OCI-LY3 (cell line): ENCODE data around the gene CHD9.
"Not testable (repeated sequence)": the region's sequence is repeated elsewhere in the genome, so short reads cannot be mapped to it uniquely, and the experiment has no call there.

ENCODE experiments used
- H2AFZ ChIP-seq: fragments of 200-600, 300-600 bp; shearing (Covaris generic); 2 replicates; pipeline ENCODE4 v1.6.0; 2014; ENCODE audit warnings: antibody characterized with exemption, low read depth, low read length
- H3K27ac ChIP-seq: fragments of 200-600, 300-600 bp; sonication (generic); 2 replicates; pipeline ENCODE4 v1.5.1; 2014; ENCODE audit warnings: mild to moderate bottlenecking, low read length, moderate library complexity, mixed read lengths
- H3K27me3 ChIP-seq: fragments of 200-600, 300-600 bp; sonication (generic); 2 replicates; pipeline ENCODE4 v1.6.1; 2014; ENCODE audit warnings: low read depth, low read length, mixed read lengths
- H3K36me3 ChIP-seq: fragments of 200-600, 300-600 bp; sonication (generic); replicated peaks from 2 replicates; pipeline ENCODE3; 2014; ENCODE audit warnings: low read depth, low read length, mixed read lengths
- H3K4me1 ChIP-seq: fragments of 300-600, 200-600 bp; sonication (generic); 2 replicates; pipeline ENCODE4 v1.6.1; 2014; ENCODE audit warnings: low read length, mixed read lengths
- H3K4me2 ChIP-seq: fragments of 200-600, 300-600 bp; sonication (generic); 2 replicates; pipeline ENCODE4 v1.6.1; 2014; ENCODE audit warnings: low read length, mixed read lengths
- H3K4me3 ChIP-seq: fragments of 300-600, 200-600 bp; sonication (generic); 2 replicates; pipeline ENCODE4 v1.5.1; 2014; ENCODE audit warnings: antibody characterized with exemption, mild to moderate bottlenecking, low read length, moderate library complexity
- H3K79me2 ChIP-seq: fragments of 300-600, 200-600 bp; shearing (Covaris generic); 2 replicates; pipeline ENCODE4 v1.6.1; 2014; ENCODE audit warnings: mild to moderate bottlenecking, low read length, mixed read lengths
- H3K9ac ChIP-seq: fragments of 300-600, 200-600 bp; shearing (Covaris generic); 2 replicates; pipeline ENCODE4 v1.6.0; 2014; ENCODE audit warnings: mild to moderate bottlenecking, low read length, moderate library complexity
- H3K9me3 ChIP-seq: fragments of 200-600, 300-600 bp; shearing (Covaris generic); 2 replicates; pipeline ENCODE4 v1.6.1; 2014; ENCODE audit warnings: low read length, mixed read lengths; ENCODE audit not compliant: insufficient read depth
- H4K20me1 ChIP-seq: fragments of 200-600, 300-600 bp; sonication (generic); 2 replicates; pipeline ENCODE4 v1.6.1; 2016; ENCODE audit warnings: low read length, mixed read lengths; ENCODE audit not compliant: insufficient read depth
- EZH2phosphoT487 ChIP-seq: fragments of 200-600 bp; shearing (Covaris generic); IDR thresholded peaks from 2 replicates; pipeline ENCODE4 v1.6.1; 2018; ENCODE audit warnings: antibody characterized with exemption, mixed run types, low read depth
- TF ChIP-seq, protein P1 (sequence below): fragments of 200-600, 300-600 bp; sonication (generic); IDR thresholded peaks from 2 replicates; pipeline ENCODE4 v1.5.1; 2014; ENCODE audit warnings: antibody characterized with exemption, low read length, low read depth

The CHD9 gene

DNA sequence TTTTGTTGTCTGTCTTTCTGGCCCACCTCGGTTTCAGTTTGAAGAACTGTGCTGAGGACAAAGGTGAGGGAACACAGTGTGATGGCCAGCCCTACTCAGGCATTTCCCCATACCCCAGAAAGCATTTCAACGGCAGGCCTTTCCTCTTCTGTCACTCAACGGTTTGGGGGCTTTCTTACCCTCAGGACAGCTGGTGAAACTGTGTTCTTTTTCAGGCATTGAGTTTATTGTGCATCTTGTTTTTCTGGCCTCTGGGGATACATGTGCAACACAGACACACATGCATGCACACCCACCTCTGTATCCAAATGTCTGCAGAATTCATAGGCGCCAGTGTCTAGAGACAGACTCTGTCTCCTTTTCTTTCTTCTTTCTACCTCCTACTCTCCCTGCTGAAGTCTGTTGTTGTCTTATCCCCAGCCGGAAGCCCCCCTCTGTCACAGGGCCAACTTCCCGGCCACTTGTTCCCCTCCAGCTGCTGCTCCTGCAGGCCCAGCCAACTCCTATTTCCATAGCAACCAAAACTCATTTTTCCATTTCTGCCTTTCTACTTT is 17.0 kb downstream of the CHD9 start:
- TF ChIP-seq, protein P1, sequence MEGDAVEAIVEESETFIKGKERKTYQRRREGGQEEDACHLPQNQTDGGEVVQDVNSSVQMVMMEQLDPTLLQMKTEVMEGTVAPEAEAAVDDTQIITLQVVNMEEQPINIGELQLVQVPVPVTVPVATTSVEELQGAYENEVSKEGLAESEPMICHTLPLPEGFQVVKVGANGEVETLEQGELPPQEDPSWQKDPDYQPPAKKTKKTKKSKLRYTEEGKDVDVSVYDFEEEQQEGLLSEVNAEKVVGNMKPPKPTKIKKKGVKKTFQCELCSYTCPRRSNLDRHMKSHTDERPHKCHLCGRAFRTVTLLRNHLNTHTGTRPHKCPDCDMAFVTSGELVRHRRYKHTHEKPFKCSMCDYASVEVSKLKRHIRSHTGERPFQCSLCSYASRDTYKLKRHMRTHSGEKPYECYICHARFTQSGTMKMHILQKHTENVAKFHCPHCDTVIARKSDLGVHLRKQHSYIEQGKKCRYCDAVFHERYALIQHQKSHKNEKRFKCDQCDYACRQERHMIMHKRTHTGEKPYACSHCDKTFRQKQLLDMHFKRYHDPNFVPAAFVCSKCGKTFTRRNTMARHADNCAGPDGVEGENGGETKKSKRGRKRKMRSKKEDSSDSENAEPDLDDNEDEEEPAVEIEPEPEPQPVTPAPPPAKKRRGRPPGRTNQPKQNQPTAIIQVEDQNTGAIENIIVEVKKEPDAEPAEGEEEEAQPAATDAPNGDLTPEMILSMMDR, result no peak
- TF ChIP-seq EZH2phosphoT487, result no peak
- peaks cover 79% of the 10 kb centered on the region for H3K79me2 ChIP-seq
- H3K36me3 ChIP-seq, result peaks cover 37% of the 10 kb centered on the region
- no peak overlapping the region for H3K4me3 ChIP-seq
- H3K4me1 ChIP-seq, result peaks cover 18% of the 10 kb centered on the region
- H3K27me3 ChIP-seq, result no peaks in the 10 kb centered on the region
- H3K27ac ChIP-seq, result no peak overlapping the region
- H2AFZ ChIP-seq, result no peak overlapping the region
- 0 out of 2 replicates have a peak, but pooled peaks cover 5% of the 10 kb centered on the region for H3K9me3 ChIP-seq
- H3K4me2 ChIP-seq, result no peak overlapping the region
- no peaks in the 10 kb centered on the region for H4K20me1 ChIP-seq
- no peak overlapping the region for H3K9ac ChIP-seq

DNA sequence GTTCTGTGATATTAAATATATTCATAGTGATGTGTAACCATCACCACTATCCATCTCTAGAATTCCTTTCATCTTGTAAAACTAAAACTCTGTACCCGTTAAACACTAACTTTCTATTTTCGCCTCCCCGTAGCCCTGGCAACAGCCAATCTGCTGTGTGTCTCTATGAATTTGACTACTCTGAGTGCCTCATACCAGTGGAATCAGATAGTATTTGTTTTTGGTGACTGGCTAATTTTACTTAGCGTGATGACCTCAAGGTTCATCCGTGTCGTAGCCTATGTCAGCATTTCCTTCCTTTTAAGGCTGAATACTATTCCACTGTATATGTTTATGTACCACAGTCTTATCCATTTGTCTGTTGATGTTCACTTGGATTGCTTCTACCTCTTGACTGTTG is 18.2 kb downstream of the CHD9 start:
- H3K36me3 ChIP-seq, result peaks cover 30% of the 10 kb centered on the region
- no peak overlapping the region for H3K4me3 ChIP-seq
- H3K27ac ChIP-seq, result no peak overlapping the region
- no peak overlapping the region for H3K4me2 ChIP-seq
- peaks cover 70% of the 10 kb centered on the region for H3K79me2 ChIP-seq
- H3K27me3 ChIP-seq, result no peaks in the 10 kb centered on the region
- no peak overlapping the region for H2AFZ ChIP-seq
- no peaks in the 10 kb centered on the region for H4K20me1 ChIP-seq
- no peak overlapping the region for H3K9ac ChIP-seq
- TF ChIP-seq EZH2phosphoT487, result no peak
- TF ChIP-seq, protein P1, result no peak
- H3K4me1 ChIP-seq, result peaks cover 7% of the 10 kb centered on the region
- H3K9me3 ChIP-seq, result 0 out of 2 replicates have a peak, but pooled peaks cover 5% of the 10 kb centered on the region

DNA sequence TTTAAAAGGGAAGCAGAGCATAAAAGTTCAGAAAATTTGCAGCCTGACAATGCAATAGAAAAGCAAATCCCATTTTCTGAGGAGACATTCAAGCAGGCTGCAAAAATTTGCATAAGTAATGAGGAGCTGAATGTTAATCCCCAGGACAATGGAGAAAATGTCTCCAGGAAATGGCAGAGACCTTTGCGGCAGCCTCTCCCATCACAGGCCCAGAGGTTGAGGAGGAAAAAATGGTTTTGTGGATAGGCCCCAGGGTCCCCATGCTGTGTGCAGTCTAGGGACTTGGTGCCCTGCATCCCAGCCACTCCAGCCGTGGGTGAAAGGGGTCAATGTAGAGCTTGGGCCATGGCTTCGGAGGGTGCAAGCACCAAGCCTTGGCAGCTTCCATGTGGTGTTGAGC is 19.5 kb downstream of the CHD9 start:
- H4K20me1 ChIP-seq, H3K4me1 ChIP-seq, H3K4me2 ChIP-seq, H3K9me3 ChIP-seq, H3K27ac ChIP-seq, H3K27me3 ChIP-seq, H2AFZ ChIP-seq, H3K9ac ChIP-seq, H3K4me3 ChIP-seq: not testable (repeated sequence)
- H3K79me2 ChIP-seq, result peaks cover 68% of the 10 kb centered on the region
- peaks cover 25% of the 10 kb centered on the region for H3K36me3 ChIP-seq

DNA sequence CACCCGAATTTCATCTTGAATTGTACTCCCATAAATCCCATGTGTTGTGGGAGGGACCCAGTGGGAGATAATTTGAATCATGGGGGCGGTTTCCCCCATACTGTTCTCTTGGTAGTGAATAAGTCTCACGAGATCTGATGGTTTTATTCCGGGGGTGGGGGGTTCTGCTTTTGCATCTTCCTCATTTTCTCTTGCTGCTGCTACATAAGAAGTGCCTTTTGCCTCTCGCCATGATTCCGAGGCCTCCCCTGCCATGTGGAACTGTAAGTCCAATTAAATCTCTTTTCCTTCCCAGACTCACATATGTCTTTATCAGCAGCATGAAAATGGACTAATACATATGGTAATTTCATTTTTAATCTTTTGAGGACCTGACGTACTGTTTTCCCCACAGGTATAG is 20.7 kb downstream of the CHD9 start:
- Histone ChIP-seq H3K36me3 (peaks cover 20% of the 10 kb centered on the region), H3K79me2 (peaks cover 68% of the 10 kb centered on the region)
- not testable (repeated sequence) for H3K27ac ChIP-seq, H4K20me1 ChIP-seq, H3K27me3 ChIP-seq, H3K9ac ChIP-seq, H3K4me3 ChIP-seq, H3K9me3 ChIP-seq, H2AFZ ChIP-seq, H3K4me2 ChIP-seq, H3K4me1 ChIP-seq

DNA sequence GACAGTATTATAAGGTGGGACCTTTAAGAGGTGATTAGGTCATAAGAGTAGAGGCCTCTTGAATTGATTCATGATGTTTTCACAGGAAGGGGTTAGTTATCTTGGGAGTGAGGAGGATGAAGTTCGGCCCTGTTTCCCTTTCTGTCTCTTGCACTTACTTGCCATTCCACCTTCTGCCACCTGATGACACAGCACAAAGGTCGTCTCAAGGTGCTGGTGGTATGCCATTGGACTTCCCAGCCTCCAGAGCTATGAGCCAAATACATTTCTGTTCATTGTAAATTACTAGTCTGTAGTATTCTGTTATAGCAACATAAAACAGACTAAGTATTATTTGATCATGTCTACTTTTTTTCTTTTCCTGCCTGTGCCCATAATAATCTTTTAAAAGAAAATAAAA is 23.5 kb downstream of the CHD9 start:
- H3K4me3 ChIP-seq, result no peak overlapping the region
- H3K4me1 ChIP-seq, result no peaks in the 10 kb centered on the region
- peaks cover 67% of the 10 kb centered on the region for H3K79me2 ChIP-seq
- H3K27ac ChIP-seq, result no peak overlapping the region
- 0 out of 2 replicates have a peak, but pooled peaks cover 2% of the 10 kb centered on the region for H3K9me3 ChIP-seq
- no peak overlapping the region for H2AFZ ChIP-seq
- no peak overlapping the region for H3K9ac ChIP-seq
- H4K20me1 ChIP-seq, result no peaks in the 10 kb centered on the region
- H3K27me3 ChIP-seq, result no peaks in the 10 kb centered on the region
- TF ChIP-seq, protein P1, result no peak
- no peak for TF ChIP-seq EZH2phosphoT487
- no peak overlapping the region for H3K4me2 ChIP-seq
- H3K36me3 ChIP-seq, result peaks cover 16% of the 10 kb centered on the region
